ENCODE results near the gene FNDC3B.

Gene FNDC3B

DNA sequence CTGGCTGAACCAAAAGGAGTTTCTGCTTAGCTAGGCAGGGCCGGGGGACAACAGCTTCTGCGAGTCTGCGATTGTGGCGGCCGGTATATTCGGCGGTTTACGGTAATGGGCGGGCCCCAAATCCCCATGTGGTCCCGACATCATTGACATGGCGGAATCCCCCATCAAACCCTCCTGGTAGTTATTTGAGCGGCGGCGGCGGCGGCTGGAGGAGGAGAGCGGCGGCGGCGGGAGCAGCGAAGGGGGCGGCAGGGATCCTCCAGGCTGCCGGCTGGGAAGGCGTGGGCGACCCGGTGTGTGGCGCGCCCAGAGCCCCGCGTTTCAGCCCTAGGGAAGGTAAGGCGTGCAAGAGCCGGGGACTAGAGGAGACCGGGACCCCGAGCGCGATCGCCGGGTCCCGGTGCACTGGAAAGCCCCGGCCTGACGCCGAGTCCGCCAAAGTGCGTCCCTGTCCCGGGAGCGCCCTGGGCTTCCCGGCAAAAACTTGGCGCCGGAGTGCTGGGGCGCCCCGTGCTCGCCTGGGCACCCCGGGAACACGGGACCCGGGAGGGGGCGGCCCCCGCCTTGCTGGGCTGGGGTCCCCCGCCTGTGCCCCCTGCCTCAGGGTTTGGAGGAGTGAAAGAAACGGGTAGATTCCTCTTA is at the start of gene FNDC3B (continued):
- TF ChIP-seq, protein P1, sequence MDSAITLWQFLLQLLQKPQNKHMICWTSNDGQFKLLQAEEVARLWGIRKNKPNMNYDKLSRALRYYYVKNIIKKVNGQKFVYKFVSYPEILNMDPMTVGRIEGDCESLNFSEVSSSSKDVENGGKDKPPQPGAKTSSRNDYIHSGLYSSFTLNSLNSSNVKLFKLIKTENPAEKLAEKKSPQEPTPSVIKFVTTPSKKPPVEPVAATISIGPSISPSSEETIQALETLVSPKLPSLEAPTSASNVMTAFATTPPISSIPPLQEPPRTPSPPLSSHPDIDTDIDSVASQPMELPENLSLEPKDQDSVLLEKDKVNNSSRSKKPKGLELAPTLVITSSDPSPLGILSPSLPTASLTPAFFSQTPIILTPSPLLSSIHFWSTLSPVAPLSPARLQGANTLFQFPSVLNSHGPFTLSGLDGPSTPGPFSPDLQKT (IDR thresholded peaks at IDR 0.05; ENCODE audit: borderline replicate concordance, low read depth, low read length), result no peak
- TF ChIP-seq KLF16 (tag by site-specific recombination; IDR thresholded peaks at IDR 0.05) (peak; percentile 24; the same call in 1 of the 2 replicates), KLF1 (tag by site-specific recombination; IDR thresholded peaks at IDR 0.05) (0 out of 2 replicates have a peak, but pooled peaks have one; percentile 34), ZNF473 (tag by site-specific recombination; IDR thresholded peaks at IDR 0.05) (no peak), ZNF112 (tag by site-specific recombination; IDR thresholded peaks at IDR 0.05) (no peak), YY1 (tag by site-specific recombination; IDR thresholded peaks at IDR 0.05) (peak; percentile 91), ZNF433 (tag by site-specific recombination; IDR thresholded peaks at IDR 0.05; ENCODE audit: low read depth) (no peak), RBAK (tag by site-specific recombination; IDR thresholded peaks at IDR 0.05) (no peak), ZFHX2 (tag by site-specific recombination; conservative IDR thresholded peaks at IDR 0.05) (peak; percentile 85), ZNF501 (tag by site-specific recombination; IDR thresholded peaks at IDR 0.05) (no peak), ZFP3 (tag by site-specific recombination; IDR thresholded peaks at IDR 0.05; ENCODE audit: low read depth) (no peak), ZNF404 (tag by site-specific recombination; IDR thresholded peaks at IDR 0.05) (no peak), ZNF146 (tag by site-specific recombination; IDR thresholded peaks at IDR 0.05) (0 out of 2 replicates have a peak, but pooled peaks have one; percentile 2), MYNN (tag by site-specific recombination; IDR thresholded peaks at IDR 0.05; ENCODE audit: borderline replicate concordance) (no peak), HOXD13 (CRISPR knock-in tag; IDR thresholded peaks at IDR 0.05; ENCODE audit: borderline replicate concordance) (no peak), ZBTB17 (tag by site-specific recombination; IDR thresholded peaks at IDR 0.05) (peak; percentile 69), GLIS2 (tag by site-specific recombination; IDR thresholded peaks at IDR 0.05) (peak; percentile 89), OVOL3 (tag by site-specific recombination; IDR thresholded peaks at IDR 0.05) (no peak), ZFP41 (tag by site-specific recombination; IDR thresholded peaks at IDR 0.05; ENCODE audit: borderline replicate concordance) (no peak), ZNF23 (tag by site-specific recombination; IDR thresholded peaks at IDR 0.05; ENCODE audit: borderline replicate concordance) (no peak), ZNF624 (tag by site-specific recombination; IDR thresholded peaks at IDR 0.05) (no peak), ZNF302 (tag by site-specific recombination; IDR thresholded peaks at IDR 0.05; ENCODE audit: low read depth) (no peak), ZNF48 (tag by site-specific recombination; IDR thresholded peaks at IDR 0.05) (no peak), ZNF426 (tag by site-specific recombination; IDR thresholded peaks at IDR 0.05) (no peak), ZNF335 (tag by site-specific recombination; conservative IDR thresholded peaks at IDR 0.05) (peak; percentile 67), GLI2 (tag by site-specific recombination; IDR thresholded peaks at IDR 0.05; ENCODE audit: borderline replicate concordance, low read depth) (no peak), ZNF423 (tag by site-specific recombination; IDR thresholded peaks at IDR 0.05) (no peak)
- TF ChIP-seq, protein P2, sequence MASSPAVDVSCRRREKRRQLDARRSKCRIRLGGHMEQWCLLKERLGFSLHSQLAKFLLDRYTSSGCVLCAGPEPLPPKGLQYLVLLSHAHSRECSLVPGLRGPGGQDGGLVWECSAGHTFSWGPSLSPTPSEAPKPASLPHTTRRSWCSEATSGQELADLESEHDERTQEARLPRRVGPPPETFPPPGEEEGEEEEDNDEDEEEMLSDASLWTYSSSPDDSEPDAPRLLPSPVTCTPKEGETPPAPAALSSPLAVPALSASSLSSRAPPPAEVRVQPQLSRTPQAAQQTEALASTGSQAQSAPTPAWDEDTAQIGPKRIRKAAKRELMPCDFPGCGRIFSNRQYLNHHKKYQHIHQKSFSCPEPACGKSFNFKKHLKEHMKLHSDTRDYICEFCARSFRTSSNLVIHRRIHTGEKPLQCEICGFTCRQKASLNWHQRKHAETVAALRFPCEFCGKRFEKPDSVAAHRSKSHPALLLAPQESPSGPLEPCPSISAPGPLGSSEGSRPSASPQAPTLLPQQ (tag by site-specific recombination; IDR thresholded peaks at IDR 0.05), result peak; percentile 57; the same call in 1 of the 2 replicates
- TF ChIP-seq, protein P3, sequence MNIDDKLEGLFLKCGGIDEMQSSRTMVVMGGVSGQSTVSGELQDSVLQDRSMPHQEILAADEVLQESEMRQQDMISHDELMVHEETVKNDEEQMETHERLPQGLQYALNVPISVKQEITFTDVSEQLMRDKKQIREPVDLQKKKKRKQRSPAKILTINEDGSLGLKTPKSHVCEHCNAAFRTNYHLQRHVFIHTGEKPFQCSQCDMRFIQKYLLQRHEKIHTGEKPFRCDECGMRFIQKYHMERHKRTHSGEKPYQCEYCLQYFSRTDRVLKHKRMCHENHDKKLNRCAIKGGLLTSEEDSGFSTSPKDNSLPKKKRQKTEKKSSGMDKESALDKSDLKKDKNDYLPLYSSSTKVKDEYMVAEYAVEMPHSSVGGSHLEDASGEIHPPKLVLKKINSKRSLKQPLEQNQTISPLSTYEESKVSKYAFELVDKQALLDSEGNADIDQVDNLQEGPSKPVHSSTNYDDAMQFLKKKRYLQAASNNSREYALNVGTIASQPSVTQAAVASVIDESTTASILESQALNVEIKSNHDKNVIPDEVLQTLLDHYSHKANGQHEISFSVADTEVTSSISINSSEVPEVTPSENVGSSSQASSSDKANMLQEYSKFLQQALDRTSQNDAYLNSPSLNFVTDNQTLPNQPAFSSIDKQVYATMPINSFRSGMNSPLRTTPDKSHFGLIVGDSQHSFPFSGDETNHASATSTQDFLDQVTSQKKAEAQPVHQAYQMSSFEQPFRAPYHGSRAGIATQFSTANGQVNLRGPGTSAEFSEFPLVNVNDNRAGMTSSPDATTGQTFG (tag by site-specific recombination; IDR thresholded peaks at IDR 0.05; ENCODE audit: borderline replicate concordance), result no peak
- TF ChIP-seq, protein P4, sequence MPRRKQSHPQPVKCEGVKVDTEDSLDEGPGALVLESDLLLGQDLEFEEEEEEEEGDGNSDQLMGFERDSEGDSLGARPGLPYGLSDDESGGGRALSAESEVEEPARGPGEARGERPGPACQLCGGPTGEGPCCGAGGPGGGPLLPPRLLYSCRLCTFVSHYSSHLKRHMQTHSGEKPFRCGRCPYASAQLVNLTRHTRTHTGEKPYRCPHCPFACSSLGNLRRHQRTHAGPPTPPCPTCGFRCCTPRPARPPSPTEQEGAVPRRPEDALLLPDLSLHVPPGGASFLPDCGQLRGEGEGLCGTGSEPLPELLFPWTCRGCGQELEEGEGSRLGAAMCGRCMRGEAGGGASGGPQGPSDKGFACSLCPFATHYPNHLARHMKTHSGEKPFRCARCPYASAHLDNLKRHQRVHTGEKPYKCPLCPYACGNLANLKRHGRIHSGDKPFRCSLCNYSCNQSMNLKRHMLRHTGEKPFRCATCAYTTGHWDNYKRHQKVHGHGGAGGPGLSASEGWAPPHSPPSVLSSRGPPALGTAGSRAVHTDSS (tag by site-specific recombination; IDR thresholded peaks at IDR 0.05), result no peak
- TF ChIP-seq, protein P5, sequence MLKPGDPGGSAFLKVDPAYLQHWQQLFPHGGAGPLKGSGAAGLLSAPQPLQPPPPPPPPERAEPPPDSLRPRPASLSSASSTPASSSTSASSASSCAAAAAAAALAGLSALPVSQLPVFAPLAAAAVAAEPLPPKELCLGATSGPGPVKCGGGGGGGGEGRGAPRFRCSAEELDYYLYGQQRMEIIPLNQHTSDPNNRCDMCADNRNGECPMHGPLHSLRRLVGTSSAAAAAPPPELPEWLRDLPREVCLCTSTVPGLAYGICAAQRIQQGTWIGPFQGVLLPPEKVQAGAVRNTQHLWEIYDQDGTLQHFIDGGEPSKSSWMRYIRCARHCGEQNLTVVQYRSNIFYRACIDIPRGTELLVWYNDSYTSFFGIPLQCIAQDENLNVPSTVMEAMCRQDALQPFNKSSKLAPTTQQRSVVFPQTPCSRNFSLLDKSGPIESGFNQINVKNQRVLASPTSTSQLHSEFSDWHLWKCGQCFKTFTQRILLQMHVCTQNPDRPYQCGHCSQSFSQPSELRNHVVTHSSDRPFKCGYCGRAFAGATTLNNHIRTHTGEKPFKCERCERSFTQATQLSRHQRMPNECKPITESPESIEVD (tag by site-specific recombination; IDR thresholded peaks at IDR 0.05), result 0 out of 2 replicates have a peak, but pooled peaks have one; percentile 5
- TF ChIP-seq, protein P6, sequence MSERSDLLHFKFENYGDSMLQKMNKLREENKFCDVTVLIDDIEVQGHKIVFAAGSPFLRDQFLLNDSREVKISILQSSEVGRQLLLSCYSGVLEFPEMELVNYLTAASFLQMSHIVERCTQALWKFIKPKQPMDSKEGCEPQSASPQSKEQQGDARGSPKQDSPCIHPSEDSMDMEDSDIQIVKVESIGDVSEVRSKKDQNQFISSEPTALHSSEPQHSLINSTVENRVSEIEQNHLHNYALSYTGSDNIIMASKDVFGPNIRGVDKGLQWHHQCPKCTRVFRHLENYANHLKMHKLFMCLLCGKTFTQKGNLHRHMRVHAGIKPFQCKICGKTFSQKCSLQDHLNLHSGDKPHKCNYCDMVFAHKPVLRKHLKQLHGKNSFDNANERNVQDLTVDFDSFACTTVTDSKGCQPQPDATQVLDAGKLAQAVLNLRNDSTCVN (tag by site-specific recombination; optimal IDR thresholded peaks at IDR 0.05), result peak; percentile 76
